ENCODE results near the gene HTR1B.

Gene HTR1B

GRCh38 chr6:77454386-77454785 is 8.9 kb downstream of the HTR1B start:
- DNase-seq, result no peak

- no peak for DNase-seq
These were observed 11.8 kb downstream of the HTR1B start for GRCh38 chr6:77451466-77451865.

DNA sequence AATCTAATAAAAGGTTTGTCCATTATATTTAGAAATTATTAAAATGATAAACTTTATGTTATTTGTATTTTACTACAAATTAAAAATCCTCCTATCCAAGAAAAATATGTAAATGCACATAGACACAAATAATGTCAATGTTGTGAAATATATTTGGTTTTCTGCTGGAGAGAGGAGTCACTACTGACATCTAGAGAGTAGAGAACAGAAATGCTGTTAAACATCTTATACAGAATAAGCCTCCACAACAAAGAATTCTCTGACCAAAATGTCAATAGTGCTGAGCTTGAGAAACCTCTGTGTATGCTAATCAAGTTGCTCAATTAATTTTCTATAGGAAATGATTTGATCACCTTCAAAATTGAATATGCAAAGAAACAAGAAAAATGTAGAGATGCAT is 12.4 kb downstream of the HTR1B start:
- peak; percentile 14 for DNase-seq

DNA sequence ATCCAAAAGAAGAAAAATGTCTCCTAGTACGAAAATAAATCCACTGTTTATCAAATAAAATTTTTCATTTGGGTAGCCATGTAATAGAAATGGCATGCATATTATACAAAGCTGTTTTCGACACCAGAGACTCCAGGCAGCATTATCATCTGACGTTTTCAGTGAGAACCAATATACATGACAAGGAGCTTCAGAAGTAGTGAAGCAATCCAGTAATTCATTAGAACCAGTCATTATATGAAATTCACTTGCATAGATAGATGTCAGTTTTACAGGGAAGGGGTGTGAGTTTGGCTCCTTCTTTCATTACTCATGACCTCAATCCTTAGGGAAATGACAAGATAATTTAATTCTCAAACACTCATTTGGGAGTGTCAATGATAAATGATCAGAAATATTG is 14.7 kb downstream of the HTR1B start:
- DNase-seq, result no peak

- DNase-seq, result no peak
These were observed 16.0 kb downstream of the HTR1B start for GRCh38 chr6:77447254-77447653.

DNA sequence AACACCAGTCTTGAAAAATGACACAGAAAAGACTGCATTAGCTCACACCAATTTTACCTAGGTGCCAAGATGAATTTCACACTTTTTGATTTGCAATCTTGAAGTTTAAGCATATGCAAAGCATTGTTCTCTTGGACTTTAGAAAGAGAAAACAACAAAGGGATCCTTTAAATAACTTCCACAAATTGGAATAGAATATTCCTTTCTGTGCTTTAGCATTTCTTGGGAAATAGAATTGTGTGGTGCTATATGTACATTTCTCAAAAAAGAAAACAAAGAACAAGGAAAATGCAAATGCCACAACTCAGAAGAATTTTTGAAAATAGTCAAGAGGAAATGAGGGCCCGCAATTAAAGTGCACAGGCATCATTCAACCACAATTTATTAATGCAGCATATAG is 17.0 kb downstream of the HTR1B start:
- no peak for DNase-seq

- DNase-seq, result no peak
These were observed 18.1 kb downstream of the HTR1B start for GRCh38 chr6:77445214-77445613.

DNA sequence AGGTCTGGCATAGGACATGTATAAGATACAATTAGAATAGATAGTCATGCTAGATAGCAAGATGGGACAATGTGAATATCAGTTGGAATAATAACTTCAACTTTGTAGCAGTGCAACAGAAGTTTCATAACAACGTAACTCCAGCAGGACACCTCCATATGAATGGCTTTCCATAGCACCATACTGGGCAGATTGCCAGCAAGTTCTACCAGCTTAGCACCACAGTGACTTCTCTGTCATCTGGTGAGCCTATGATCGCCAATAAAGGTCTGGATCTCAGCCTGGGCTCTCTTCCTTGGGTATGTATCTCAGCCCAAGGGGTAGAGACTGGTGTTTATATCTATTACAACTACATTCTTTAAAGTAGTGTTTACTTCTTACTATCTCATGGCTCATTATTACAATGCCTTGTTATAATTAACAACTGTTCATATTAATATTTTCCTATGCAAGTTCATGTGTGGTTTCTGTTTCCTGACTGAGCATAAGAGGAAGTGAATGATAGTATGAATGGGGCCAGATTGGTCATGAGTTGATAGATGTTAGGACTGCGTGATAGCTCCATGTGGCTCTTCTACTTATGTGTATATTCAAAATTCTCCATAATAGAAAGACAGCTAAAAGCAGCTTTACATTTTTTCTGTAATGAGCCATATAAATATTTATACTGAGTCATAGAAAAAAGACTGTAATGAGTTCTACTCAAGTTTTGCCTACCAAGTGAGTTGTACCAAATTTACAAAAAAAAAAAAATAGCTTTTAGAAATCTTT is 22.9 kb downstream of the HTR1B start:
- DNase-seq, result no peak

DNA sequence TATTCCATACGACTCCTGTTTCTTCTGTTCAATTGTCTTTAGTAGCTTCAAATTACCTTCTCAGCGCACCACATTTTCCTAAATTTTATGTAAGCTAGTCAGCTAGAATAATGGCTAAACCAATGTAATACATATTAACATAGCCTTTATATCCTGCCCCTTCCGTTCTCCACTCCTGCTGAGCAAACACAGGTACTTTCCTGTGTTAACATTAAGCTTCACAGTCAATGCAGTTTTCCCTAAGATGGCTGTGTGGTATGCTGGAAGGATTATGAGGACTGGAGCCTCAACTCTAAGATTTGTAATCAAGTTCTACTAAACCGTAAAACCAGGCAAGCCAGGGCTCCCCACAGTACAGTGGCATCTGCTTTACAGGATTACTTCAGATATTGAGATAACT is 29.4 kb downstream of the HTR1B start:
- DNase-seq, result no peak

GRCh38 chr6:77430504-77430903 is 32.8 kb downstream of the HTR1B start:
- no peak for DNase-seq

DNA sequence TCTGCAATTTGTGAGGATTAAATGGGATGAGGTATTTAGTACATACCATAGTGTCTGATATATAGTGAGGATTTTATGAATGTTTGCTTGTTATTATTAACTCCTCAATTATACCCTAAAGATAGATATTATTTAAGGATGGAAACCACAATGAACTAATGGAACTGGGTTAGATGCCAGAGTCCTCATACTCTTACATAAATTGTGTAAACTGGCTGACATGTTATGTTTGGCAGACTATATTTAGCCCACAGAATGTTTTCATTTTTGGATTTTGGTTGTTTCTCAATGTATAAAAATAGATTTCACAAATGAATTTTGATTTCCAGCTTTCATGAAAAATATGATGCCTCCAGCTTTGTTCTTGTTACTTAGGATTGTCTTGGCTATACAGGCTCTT is 37.6 kb downstream of the HTR1B start:
- no peak for DNase-seq

DNA sequence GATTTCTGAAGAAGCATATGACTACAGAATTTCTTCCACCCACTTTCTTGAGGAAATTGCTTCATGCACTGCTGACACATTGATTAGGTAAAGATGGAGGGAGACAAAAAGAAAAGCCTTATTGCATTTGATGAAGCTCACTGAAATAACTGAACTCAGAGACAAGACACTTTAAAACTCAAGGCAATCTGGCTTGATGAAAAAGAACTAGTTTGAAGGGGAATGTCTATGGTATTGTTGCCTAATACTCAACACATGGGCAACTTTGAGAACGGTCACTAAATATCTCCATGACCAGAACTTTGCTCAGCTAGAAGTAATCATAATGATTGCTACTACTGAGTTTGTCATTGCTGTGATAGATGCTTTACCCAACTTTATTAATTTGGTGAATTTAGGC is 38.1 kb downstream of the HTR1B start:
- DNase-seq, result no peak

DNA sequence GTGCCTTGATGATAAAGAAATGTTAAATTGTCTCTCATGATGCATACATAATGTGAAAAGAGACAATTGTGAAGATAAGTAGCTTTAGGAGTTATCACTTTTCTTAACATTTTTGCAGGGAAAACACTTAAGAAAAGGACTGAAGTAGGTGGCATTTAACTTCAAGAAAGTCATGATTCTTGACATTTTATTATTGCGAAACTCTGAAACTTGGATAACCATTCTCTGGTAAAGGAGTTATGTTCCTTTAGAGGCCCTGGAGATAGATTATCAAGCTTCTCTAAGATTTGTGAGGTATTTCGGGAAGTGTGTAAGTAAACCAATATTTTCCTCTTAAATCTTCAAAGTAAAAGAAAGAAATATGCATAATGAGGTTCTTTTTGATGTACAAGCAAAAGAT is 38.5 kb downstream of the HTR1B start:
- DNase-seq, result no peak

- no peak for DNase-seq
These were observed 46.5 kb downstream of the HTR1B start for GRCh38 chr6:77416839-77417238.

GRCh38 chr6:77415706-77416105 is 47.6 kb downstream of the HTR1B start:
- no peak for DNase-seq
